GM18511 (cell line): ENCODE results near the gene SPRR2A.
"Not testable (repeated sequence)": the region's sequence is repeated elsewhere in the genome, so short reads cannot be mapped to it uniquely, and the experiment has no call there.

Source experiments
- ATAC-seq: cut with Tn5 transposase; IDR thresholded peaks from one replicate; pipeline ENCODE4 v1.9.1; 2021; ENCODE audit warnings: mild to moderate bottlenecking, moderate library complexity; ENCODE audit not compliant: unreplicated experiment

SPRR2A gene

DNA sequence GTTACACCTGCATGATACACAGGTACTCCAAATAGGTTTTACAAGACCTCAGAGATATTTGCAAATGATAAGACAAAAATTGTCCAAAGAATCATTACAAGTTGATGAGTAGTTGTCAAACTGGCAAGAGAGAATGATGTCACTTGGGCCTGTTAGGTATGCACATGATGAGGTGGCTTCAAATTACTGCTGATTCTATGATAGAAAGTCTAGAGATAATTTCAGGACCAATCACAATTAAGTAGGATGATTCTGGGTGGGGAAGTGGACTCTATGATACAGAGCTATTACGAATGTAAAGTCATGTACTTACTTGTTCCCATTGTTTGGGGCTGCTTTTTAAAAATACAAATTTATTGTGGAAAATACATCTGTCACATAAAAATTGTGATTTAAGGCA lies 31.5 kb downstream of the SPRR2A start:
- no peak for ATAC-seq

DNA sequence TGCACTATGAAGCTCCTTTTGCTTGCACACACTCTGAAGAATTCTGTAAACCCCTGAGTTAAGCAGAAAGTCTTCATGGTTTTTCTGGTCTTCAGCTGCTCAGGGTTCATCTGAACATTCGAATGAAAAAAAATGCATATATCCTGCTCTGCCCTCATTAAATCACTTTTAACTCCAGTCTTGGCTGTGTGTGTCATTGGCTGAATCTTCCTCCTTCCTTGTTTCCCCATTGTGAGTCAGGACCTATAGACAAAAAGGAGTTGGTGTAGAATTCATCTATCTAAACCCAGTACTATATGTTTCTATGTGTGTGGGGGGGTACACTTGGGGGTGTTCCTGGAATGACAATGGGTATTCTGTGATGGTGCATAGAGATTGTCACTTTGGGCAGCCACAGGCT lies 32.9 kb downstream of the SPRR2A start:
- ATAC-seq: no peak

DNA sequence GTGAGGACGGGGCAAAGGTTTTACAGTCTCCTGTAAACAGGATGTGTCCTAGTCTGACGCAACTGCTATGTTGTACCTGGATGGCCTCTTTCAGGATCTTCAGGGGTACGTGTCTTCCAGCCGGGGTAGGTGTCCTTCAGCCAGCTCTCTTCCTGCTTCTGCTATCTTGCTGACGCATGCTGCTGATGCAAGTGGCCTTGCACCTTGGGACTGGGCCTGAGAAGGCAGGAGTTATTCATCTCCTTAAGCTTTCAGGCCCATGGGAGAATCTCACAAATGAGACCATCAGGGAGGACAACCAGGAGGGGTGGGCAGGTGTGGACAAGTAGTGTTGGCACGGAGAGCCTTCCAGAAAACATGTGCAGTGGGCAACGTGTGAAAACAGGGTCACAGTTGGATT lies 34.2 kb downstream of the SPRR2A start:
- ATAC-seq: no peak

DNA sequence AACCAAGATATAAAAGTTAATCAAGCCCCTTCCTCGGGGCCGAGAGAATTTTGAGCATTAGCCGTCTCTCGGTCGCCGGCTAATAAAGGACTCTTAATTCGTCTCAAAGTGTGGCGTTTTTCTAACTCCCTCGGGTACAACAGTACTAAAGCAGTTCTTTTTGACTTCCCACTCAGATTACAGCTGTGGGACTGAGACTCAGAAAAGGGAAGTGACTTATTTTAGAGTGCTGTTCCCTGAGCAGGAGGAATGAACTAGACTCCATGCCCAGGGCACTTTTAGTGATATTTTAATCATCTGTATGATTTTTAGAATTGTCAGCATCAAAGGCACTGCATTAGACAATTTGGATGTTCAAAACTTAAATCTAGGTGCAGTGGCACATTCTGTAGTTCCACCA lies 35.0 kb downstream of the SPRR2A start:
- ATAC-seq: not testable (repeated sequence)

DNA sequence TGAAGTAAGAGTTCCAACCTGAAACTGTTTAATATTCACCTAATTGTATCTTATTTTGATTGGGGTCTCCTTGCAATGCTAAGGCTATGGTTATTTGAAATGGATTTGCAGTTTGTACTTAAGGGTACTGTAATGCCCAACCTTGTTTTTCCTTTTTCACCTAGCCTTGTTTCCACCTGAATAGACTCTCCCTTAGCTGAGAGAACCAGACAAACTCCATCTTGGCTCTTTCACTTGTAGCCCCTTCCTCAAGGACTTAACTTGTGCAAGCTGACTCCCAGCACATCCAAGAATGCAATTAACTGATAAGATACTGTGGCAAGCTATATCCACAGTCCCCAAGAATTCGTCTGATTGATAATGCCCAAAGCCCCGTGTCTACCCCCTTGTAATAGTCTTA lies 35.5 kb downstream of the SPRR2A start:
- ATAC-seq: not testable (repeated sequence)

DNA sequence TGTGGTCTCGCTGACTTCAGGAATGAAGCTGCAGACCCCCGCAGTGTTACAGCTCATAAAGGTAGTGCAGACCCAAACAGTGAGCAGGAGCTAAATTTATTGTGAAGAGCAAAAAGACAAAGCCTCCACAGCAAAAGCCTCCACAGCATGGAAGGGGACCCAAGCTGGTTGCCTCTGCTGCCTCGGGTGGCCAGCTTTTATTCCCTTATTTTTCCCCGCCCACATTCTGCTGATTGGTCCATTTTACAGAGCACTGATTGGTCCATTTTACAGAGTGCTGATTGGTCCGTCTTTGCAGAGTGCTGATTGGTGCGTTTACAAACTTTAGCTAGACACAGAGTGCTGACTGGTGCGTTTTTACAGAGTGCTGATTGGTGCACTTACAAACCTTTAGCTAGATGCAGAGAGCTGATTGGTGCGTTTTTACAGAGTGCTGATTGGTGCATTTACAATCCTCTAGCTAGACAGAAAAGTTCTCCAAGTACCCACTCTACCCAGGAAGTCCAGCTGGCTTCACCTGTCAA lies 46.0 kb downstream of the SPRR2A start:
- ATAC-seq: not testable (repeated sequence)
